Ovary (tissue), 3 donors: ENCODE data around the gene SLC26A4.

Experiments
- CTCF ChIP-seq, 3 donors: fragments of 450-650 bp in 2 of 3; fragments of 200-600 bp in 1 of 3; IDR thresholded peaks; one replicate each; pipeline versions ENCODE4 v1.5.1 to v1.8.0; 2016 to 2022; ENCODE audit warnings: antibody characterized with exemption in 3 of 3, mild to moderate bottlenecking in 1 of 3
- POLR2A ChIP-seq: fragments of 450-650 bp; IDR thresholded peaks from one replicate; pipeline ENCODE4 v1.6.1; 2017; ENCODE audit warnings: antibody characterized with exemption, mild to moderate bottlenecking, moderate library complexity
- donor health status: DM: no; HTN: no; CAD: no.

GRCh38 chr7:107692501-107692900 lies 31.9 kb downstream of the SLC26A4 start:
- TF ChIP-seq POLR2A = no peak
- TF ChIP-seq CTCF (IDR thresholded peaks at IDR 0.05) = no peak
